Smooth muscle cell (in vitro differentiated cells): ENCODE data around the gene HSD11B2. TPM values are rescaled to one million over a fixed set of nuclear protein-coding genes. Genes with fewer than 3 reads are reported as not detected.
A peak's percentile ranks its signal among the peaks of the same experiment; 100 is the strongest.

Experiments used
- DNase-seq: peaks from one replicate; lab custom pipeline; 2025; ENCODE audit not compliant: unreplicated experiment; lab: John Stamatoyannopoulos, UW
- H2AFZ ChIP-seq: fragments of 200-600 bp; sonication (generic); 2 replicates; pipeline ENCODE4 v1.6.0; 2016; ENCODE audit warnings: antibody characterized with exemption, low read depth, mild to moderate bottlenecking
- H3F3A ChIP-seq: fragments of 200-600 bp; sonication (generic); 2 replicates; pipeline ENCODE4 v1.6.0; 2017; ENCODE audit warnings: antibody characterized with exemption, low read depth
- H3K27ac ChIP-seq: fragments of 200-600 bp; sonication (generic); 2 replicates; pipeline ENCODE4 v1.5.1; 2016; ENCODE audit warnings: low read depth, mild to moderate bottlenecking
- H3K27me3 ChIP-seq: fragments of 200-600 bp; sonication (generic); 2 replicates; pipeline ENCODE4 v1.6.1; 2016; ENCODE audit warnings: low read depth, mild to moderate bottlenecking
- H3K36me3 ChIP-seq: fragments of 200-600 bp; sonication (generic); 2 replicates; pipeline ENCODE4 v1.5.1; 2016; ENCODE audit warnings: low read depth
- H3K4me1 ChIP-seq: fragments of 200-600 bp; sonication (generic); 2 replicates; pipeline ENCODE4 v1.5.1; 2016; ENCODE audit warnings: low read depth
- H3K4me2 ChIP-seq: fragments of 200-600 bp; sonication (generic); 2 replicates; pipeline ENCODE4 v1.6.0; 2016; ENCODE audit warnings: mild to moderate bottlenecking
- H3K4me3 ChIP-seq: fragments of 200-600 bp; sonication (generic); 2 replicates; pipeline ENCODE4 v1.5.1; 2016; ENCODE audit warnings: mild to moderate bottlenecking
- H3K79me2 ChIP-seq: fragments of 200-600 bp; sonication (generic); 2 replicates; pipeline ENCODE4 v1.6.0; 2016; ENCODE audit warnings: low read depth, mild to moderate bottlenecking
- H3K9ac ChIP-seq: fragments of 200-600 bp; sonication (generic); 2 replicates; pipeline ENCODE4 v1.6.0; 2016; ENCODE audit warnings: low read depth
- H3K9me3 ChIP-seq: fragments of 200-600 bp; sonication (generic); replicated peaks from 2 replicates; pipeline ENCODE4 v1.5.1; 2016; ENCODE audit warnings: low read depth
- H4K20me1 ChIP-seq: fragments of 200-600 bp; sonication (generic); 2 replicates; pipeline ENCODE4 v1.6.0; 2016; ENCODE audit warnings: low read depth
- WGBS: methylation state at CpG from one replicate; pipeline ENCODE4 v1.1.7; 2016; ENCODE audit warnings: low lambda C conversion rate; 5-methylcytosine and 5-hydroxymethylcytosine counted together
- polyA plus RNA-seq: library from polyadenylated mRNA; unstranded; fragments of >200 nt; fragmentation: Nextera tagmentation; extraction: Ambion mirVana; gene quantifications from 2 replicates; pipeline ENCODE4 v1.2.1, GENCODE V29; 2016
- total RNA-seq: library from RNA; depleted of rRNA; stranded (reverse); fragments of >200 nt; gene quantifications from 2 replicates; pipeline ENCODE4 v1.2.3, GENCODE V29; 2014
- TF ChIP-seq, protein P1 (sequence below): fragments of 200-600 bp; sonication (generic); IDR thresholded peaks from 2 replicates; pipeline ENCODE4 v1.5.1; 2017; ENCODE audit warnings: borderline replicate concordance, mild to moderate bottlenecking, antibody characterized with exemption; ENCODE audit not compliant: insufficient read depth, poor library complexity, severe bottlenecking

Gene HSD11B2
- total and polyA plus RNA-seq, 2 experiments from 2014 or later: not detected

DNA sequence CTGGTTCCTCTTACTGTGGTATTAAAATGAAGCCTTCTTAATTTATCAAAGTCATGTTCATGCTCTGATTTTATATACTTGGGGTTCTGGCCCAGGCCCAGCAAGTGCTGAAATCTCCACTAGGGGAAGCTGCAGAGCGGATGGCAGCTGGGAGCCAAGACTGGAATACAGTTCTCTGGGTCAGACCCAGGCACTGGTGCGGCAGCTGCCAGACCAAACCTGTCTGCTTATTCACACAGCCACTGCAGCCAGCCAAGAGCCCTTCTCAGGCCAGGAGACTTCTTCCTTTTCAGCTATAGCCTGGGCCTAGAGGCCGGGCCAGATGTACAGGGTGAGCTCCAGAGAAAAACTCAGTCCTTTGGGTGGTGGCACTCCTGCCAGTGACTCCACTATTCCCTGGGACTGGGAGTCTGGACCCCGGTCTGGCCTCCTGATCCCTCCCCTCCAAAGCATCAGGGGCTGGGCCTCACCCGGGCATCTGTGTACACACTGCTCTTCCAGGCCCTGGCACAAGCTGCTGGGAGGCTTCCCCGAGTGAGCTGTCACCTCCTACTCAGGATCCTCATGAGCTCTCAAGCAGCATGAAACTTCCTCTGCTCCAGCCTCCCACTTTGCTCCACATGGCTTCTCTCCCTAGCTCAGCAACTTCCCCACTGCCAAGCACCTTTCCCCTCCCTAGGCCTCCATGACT, 25.6 kb downstream of the HSD11B2 start:
- no peak overlapping the region for H3K4me2 ChIP-seq

DNA sequence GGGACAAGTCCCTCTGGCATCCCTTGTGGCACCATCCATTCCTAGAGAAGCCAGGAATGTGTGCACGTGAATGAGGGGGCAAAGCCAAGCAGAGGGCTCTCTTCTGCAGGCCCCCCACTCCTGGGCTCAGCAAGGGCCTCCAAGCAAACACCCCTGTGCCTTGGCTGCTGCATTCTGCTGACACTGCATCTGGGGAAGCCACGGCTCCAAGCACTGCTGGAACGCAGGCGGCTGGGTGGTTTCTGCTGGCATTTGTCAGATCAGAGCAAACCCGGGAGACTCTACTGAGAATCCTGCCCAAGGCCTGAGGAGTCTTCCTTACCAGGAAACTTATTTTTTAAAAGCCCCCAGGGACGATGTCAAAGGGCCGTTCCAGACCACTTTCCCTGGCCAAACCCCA, 26.7 kb downstream of the HSD11B2 start:
- H3K9ac ChIP-seq: no peak overlapping the region
- H2AFZ ChIP-seq: no peak overlapping the region
- H3K4me2 ChIP-seq: no peak overlapping the region
- H3K36me3 ChIP-seq: no peaks in the 10 kb centered on the region
- WGBS: 73% methylated on average over 7 of the region's 7 CpGs
- DNase-seq: no peak
- no peaks in the 10 kb centered on the region for H3K9me3 ChIP-seq
- no peaks in the 10 kb centered on the region for H3F3A ChIP-seq
- peaks cover 98% of the 10 kb centered on the region for H4K20me1 ChIP-seq
- no peaks in the 10 kb centered on the region for H3K27me3 ChIP-seq
- no peaks in the 10 kb centered on the region for H3K4me1 ChIP-seq
- H3K27ac ChIP-seq: no peak overlapping the region
- H3K4me3 ChIP-seq: no peak overlapping the region
- H3K79me2 ChIP-seq: peaks cover 12% of the 10 kb centered on the region
- TF ChIP-seq, protein P1, sequence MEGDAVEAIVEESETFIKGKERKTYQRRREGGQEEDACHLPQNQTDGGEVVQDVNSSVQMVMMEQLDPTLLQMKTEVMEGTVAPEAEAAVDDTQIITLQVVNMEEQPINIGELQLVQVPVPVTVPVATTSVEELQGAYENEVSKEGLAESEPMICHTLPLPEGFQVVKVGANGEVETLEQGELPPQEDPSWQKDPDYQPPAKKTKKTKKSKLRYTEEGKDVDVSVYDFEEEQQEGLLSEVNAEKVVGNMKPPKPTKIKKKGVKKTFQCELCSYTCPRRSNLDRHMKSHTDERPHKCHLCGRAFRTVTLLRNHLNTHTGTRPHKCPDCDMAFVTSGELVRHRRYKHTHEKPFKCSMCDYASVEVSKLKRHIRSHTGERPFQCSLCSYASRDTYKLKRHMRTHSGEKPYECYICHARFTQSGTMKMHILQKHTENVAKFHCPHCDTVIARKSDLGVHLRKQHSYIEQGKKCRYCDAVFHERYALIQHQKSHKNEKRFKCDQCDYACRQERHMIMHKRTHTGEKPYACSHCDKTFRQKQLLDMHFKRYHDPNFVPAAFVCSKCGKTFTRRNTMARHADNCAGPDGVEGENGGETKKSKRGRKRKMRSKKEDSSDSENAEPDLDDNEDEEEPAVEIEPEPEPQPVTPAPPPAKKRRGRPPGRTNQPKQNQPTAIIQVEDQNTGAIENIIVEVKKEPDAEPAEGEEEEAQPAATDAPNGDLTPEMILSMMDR: no peak

More for the DNA sequence above, 25.6 kb downstream of the HSD11B2 start:
- Histone ChIP-seq H3K4me1 (no peaks in the 10 kb centered on the region), H3K9ac (no peak overlapping the region), H3K9me3 (no peaks in the 10 kb centered on the region), H2AFZ (no peak overlapping the region), H3K27ac (no peak overlapping the region), H3K4me3 (no peak overlapping the region), H4K20me1 (peaks cover 98% of the 10 kb centered on the region), H3F3A (no peaks in the 10 kb centered on the region), H3K79me2 (peaks cover 12% of the 10 kb centered on the region), H3K36me3 (no peaks in the 10 kb centered on the region), H3K27me3 (no peaks in the 10 kb centered on the region)
- DNase-seq: no peak
- 75% methylated on average over 6 of the region's 6 CpGs for WGBS
- TF ChIP-seq, protein P1: peak; percentile 27

DNA sequence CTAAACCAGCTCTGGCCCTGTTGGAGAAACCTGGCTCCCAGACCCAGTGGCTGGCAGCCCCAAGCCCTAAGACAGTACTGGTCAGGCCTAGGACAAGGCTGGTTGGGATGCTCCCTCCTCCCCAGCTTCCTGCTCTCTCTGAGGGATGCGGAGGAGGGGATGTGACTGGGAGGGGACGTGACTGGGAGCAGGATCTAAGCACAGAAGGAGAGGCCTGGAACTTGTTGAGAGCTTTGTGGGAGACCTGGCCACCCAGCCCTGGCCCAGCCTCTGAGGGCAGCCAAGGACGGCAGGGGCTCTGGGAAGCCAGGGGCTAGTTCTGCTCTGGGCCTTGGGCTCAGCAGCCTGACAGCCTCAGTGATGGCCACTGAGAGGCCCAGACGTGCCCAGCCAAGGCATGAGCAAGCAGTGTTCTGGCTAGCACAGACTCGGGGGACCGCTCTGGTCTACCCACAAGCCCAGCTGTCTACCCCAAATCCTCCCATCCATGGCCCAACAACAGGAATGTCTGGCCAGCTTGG, 27.3 kb downstream of the HSD11B2 start:
- Histone ChIP-seq H3K4me2 (no peak overlapping the region), H2AFZ (no peak overlapping the region), H3K79me2 (peaks cover 14% of the 10 kb centered on the region), H3K27me3 (no peaks in the 10 kb centered on the region), H3K9ac (no peak overlapping the region), H3K36me3 (no peaks in the 10 kb centered on the region), H3K9me3 (no peaks in the 10 kb centered on the region), H3K27ac (no peak overlapping the region), H4K20me1 (peaks cover 100% of the 10 kb centered on the region), H3F3A (no peaks in the 10 kb centered on the region), H3K4me3 (no peak overlapping the region), H3K4me1 (no peaks in the 10 kb centered on the region)
- no peak for DNase-seq
- 77% methylated on average over 6 of the region's 6 CpGs for WGBS
- TF ChIP-seq, protein P1: no peak
